ENCODE data around the gene RPF1.
"Not testable (repeated sequence)": the region's sequence is repeated elsewhere in the genome, so short reads cannot be mapped to it uniquely, and the experiment has no call there.

Gene RPF1, protein sequence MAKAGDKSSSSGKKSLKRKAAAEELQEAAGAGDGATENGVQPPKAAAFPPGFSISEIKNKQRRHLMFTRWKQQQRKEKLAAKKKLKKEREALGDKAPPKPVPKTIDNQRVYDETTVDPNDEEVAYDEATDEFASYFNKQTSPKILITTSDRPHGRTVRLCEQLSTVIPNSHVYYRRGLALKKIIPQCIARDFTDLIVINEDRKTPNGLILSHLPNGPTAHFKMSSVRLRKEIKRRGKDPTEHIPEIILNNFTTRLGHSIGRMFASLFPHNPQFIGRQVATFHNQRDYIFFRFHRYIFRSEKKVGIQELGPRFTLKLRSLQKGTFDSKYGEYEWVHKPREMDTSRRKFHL

DNA sequence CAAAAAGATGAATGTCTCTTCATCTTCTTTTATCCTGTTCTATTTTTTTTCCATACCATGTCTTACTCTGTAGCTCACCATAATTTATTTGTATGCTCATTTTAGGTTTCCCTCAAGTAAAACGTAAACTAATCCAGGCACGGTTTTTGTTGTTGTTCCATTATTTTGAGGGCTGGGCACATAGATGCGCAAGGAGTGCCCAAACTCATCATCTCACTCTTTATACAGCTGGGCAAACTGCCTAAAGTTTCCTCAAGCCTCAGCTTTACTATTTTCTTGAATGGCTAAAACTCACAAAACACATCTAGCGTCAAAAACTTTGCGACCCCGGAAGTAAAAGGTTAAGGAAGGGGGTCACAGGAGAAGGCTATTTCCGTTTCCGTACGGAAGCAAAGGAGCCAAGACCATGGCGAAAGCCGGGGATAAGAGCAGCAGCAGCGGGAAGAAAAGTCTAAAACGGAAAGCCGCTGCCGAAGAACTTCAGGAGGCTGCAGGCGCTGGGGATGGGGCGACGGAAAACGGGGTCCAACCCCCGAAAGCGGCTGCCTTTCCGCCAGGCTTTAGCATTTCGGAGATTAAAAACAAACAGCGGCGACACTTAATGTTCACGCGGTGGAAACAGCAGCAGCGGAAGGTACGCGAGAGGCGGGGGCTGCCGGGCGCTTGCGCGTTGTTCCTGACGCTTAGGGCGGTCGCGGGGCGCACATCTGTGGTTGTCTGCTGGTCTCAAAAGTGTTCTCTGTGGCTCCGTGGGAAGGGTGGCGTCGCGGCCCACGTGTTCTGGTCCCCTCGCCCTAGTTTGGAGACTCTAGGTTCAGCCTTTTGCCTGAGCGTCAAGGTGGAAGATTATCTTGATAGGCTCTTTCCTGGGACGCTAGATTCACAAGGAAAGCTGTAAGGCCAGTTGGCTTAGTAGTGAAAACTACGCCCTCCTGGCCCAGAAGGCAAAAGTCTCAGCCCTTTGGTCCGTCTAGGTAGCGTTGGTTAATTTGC lies at the start of gene RPF1:
RPF1 (plus strand) TSS at position 391 of the 993 bp plus-strand sequence; CDS start at position 407, 16 bp downstream.
- peak; percentile 71 for DNase-seq

GRCh38 chr1:84430546-84430945 lies 48.5 kb upstream of the RPF1 start:
- no peak for DNase-seq

GRCh38 chr1:84433258-84434080 lies 45.6 kb upstream of the RPF1 start:
- peak; percentile 78 for DNase-seq

- DNase-seq: no peak
Observed at GRCh38 chr1:84434081-84434769, 44.8 kb upstream of the RPF1 start.

DNA sequence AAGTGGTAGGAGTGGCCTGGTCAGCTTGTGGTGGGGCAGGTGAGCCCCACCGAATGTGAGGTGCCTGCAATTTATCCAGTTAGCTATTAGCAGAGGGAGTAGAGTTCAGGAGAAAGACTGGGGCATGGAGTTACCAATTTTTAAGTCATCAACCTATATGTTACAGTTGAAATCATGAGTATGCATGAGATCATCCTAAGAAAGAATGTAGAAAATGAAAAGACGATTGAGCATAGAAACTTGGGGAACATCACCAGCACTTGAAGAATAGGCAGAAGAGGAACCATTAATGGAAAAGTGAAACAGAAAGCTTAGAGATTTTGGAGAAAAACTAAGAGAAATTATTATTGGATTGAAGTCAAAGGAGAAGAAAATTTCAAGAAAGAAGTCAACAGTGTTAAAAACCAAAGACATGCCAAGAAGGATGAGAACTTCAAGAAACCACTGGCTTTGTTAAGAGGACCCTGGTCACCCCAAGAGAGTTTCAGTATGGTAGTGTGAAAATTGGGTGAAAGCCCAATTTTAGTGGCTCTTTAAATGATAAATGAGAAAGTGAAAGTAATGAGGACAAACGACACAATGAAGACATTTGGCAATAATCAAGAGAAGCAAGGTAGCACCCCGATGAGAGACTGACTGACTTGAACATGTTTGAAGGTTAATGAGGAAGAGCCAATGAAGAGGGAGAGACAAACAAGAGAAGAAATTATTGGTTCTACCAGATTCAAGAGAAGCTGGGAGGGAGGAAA lies 44.1 kb upstream of the RPF1 start:
- DNase-seq: no peak

GRCh38 chr1:84436876-84437655 lies 42.0 kb upstream of the RPF1 start:
- DNase-seq: no peak

DNA sequence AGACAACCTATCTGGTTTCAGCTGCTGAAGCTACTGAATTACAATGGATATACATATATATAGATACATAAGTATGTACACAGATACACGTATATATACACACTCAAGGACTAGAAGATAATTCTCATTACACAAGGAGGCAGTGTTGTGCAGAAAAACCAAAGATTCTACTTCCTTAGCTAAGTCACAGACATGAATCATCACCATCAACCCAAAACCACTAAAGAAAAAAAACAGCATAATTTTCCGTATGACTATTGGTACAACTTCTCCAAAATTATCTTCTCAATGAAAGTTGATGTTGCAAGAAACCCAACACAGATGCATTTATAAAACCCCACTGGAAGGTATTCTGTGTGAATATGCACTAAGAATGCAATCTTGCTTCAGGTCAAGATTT lies 36.8 kb upstream of the RPF1 start:
- DNase-seq: no peak

GRCh38 chr1:84442747-84443646 lies 36.1 kb upstream of the RPF1 start:
- DNase-seq: not testable (repeated sequence)

- DNase-seq: not testable (repeated sequence)
Observed at GRCh38 chr1:84448704-84449103, 30.4 kb upstream of the RPF1 start.

DNA sequence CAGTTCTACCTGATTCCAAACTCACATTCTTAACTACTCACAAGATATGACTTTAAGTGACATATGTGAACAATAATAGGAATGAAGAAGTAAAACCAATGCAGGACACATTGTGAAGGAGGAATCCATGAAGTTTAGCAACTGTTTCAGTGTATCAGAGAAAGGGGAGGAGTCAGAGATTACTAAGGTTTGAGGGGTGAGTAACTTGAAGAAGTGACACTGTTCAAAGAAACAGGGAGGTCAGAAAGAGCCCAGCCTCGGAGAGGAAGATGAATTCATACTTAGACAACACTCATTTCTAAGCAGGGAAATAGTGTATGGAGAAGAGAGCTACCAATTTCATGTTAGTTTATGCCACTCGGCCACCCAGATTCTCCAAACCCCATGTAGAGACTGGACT lies 28.2 kb upstream of the RPF1 start:
- DNase-seq: no peak

DNA sequence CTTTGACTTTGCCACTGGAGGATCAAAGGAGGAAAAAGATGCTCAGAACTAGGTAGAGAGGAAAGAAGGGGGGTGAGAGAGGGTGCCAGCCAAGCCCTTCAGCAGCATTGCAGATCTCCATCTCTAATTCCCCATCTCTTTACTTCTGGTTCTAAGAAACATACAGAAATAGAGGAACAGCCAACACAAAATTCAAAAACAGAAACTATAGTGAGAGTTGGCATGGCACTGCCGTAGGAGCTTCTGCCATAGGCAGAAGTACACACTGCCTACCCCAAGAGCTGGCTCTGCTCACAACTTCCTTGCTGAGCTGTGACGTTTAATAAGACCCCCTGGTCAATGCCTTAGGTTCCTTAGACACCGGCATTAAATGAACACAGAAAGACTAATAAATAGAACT lies 26.6 kb upstream of the RPF1 start:
- no peak for DNase-seq

GRCh38 chr1:84462118-84462517 lies 16.9 kb upstream of the RPF1 start:
- no peak for DNase-seq

DNA sequence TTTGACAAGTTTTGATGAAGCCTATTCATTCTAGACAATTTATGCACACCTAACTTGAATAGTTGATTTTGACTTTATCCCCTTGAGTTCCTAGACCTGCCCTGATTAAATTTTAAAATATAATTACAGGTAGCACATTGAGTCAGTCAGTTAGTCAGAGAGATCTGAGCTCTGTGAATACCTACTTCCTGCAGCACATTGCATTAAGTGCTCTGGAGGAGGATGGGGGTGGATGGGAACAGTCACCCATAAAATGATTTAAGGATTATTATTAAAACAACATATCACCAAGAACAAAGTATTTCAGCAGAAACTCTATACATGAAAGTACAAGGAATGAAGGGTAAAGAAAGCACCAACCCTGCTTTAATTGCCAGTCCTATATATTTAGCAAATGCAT lies 11.8 kb upstream of the RPF1 start:
- no peak for DNase-seq

DNA sequence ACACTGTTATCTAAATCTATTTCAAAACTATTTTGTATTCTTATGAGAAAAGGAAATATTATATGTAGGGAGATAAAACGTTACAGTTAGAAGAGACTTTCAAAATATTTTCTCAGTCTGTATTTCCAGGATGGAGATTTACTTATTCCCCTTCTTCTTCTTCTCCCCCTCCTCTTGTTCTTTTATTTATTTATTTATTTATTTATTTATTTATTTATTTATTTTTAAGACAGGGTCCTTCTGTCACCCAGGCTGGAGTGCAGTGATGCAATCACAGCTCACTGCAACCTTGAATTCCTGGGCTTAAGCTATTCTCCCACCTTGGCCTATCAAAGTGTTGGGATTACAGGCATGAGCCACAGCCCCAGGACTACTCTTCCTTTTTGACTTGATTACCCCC lies 2.8 kb upstream of the RPF1 start:
- DNase-seq: no peak

- no peak for DNase-seq
Observed at GRCh38 chr1:84479998-84480397, 932 bp downstream of the RPF1 start.

GRCh38 chr1:84480650-84481049 lies 1.6 kb downstream of the RPF1 start:
- no peak for DNase-seq

- no peak for DNase-seq
Observed at GRCh38 chr1:84481317-84481716, 2.3 kb downstream of the RPF1 start.

GRCh38 chr1:84488107-84488506 lies 9.0 kb downstream of the RPF1 start:
- DNase-seq: no peak

DNA sequence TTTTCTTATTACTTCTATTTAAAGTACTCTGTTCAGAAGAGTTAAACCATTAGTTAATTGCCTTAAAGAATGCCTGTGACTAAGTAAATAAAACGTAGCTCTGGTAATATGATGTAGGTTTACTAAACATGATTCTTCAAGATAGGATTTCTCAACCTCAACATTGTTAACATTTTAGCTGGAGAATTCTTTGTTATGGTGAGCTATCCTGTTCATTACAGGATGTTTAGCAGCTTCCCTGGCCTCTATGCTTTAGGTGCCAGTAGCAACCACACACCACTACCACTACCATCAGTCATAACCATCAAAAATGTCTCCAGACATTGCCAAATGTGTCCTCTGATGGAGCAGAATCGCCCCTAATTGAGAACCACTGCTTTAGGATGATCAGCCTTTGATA lies 10.7 kb downstream of the RPF1 start:
- no peak for DNase-seq

DNA sequence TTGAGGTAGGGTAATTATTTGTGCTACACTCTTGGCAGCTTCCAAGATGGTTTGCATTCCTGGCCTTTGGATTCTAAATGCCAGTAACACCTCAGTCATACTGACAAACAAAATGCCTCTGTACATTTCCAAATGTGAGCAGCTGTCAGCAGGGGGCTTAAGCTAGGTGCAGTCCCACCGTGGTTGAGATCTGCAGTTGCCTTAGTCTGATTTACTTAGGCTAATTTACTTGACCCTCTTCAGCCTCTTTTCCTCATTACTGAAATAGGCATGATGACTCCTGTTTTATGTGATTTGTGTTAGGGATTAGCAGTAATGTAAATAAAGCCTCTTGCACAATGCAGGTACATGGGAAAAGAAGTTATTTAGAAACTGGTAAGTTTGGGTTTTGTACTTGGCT lies 13.7 kb downstream of the RPF1 start:
- no peak for DNase-seq

All from NCI-H774 (cell line).